Ascending aorta (tissue), 2 donors: ENCODE measurements around the gene OR7A5. TPM values are rescaled to one million over a fixed set of nuclear protein-coding genes. Genes with fewer than 3 reads are reported as not detected.

Source experiments
- DNase-seq, 2 donors: peaks; one replicate each; pipeline ENCODE4 v3.0.0-alpha.2; 2019; ENCODE audit warnings: low spot score in 2 of 2
- H3K27ac ChIP-seq, 2 donors: fragments of 200-600 bp; sonication (generic); one replicate each; pipeline ENCODE4 v1.5.1; 2016 to 2017; ENCODE audit warnings: mild to moderate bottlenecking in 1 of 2
- H3K27me3 ChIP-seq: fragments of 200-600 bp; sonication (generic); one replicate; pipeline ENCODE4 v1.5.1; 2017
- H3K36me3 ChIP-seq, 2 donors: fragments of 200-600 bp; sonication (generic); one replicate each; pipeline ENCODE4 v1.5.1; 2016
- H3K4me1 ChIP-seq, 2 donors: fragments of 200-600 bp; sonication (generic); one replicate each; pipeline ENCODE4 v1.5.1; 2016 to 2017; ENCODE audit warnings: mild to moderate bottlenecking in 1 of 2
- H3K4me3 ChIP-seq, 2 donors: fragments of 200-600 bp; sonication (generic); one replicate each; pipeline ENCODE4 v1.5.1; 2016 to 2017; ENCODE audit warnings: mild to moderate bottlenecking in 1 of 2
- H3K9me3 ChIP-seq, 2 donors: fragments of 200-600 bp; sonication (generic); one replicate each; pipeline ENCODE4 v1.5.1; 2016
- CTCF ChIP-seq, 3 experiments: fragments of 200-600 bp in 2 of 3; fragments of 450-650 bp in 1 of 3; sonication (generic) in 2 of 3; IDR thresholded peaks; one replicate each; pipeline ENCODE4 v1.5.1; 2016 to 2019; ENCODE audit warnings: antibody characterized with exemption in 3 of 3, mild to moderate bottlenecking in 1 of 3, moderate library complexity in 1 of 3
- intact Hi-C: fragments of 100-400 bp; cut with DNase I; formaldehyde crosslinking; loops from one replicate; pipeline ENCODE4 v1.15.1; 2023
- total RNA-seq: library from RNA; depleted of rRNA; stranded (reverse); fragments of >200 nt; gene quantifications from one replicate; pipeline ENCODE4 v1.1.0, GENCODE V29; 2016

The OR7A5 gene
- total RNA-seq, 1 donor from 2014 or later, result not detected

- H3K4me1 ChIP-seq, result no peaks in the 10 kb centered on the region
- no peaks in the 10 kb centered on the region for H3K36me3 ChIP-seq
- intact Hi-C loops, result no loop called here
- H3K9me3 ChIP-seq, result no peaks in the 10 kb centered on the region
- no peak for TF ChIP-seq CTCF (IDR thresholded peaks at IDR 0.05)
- H3K4me3 ChIP-seq, result no peak overlapping the region
- DNase-seq, result no peak
- H3K27ac ChIP-seq, result no peak overlapping the region
- H3K27me3 ChIP-seq, result no peaks in the 10 kb centered on the region
Observed at GRCh38 chr19:14818588-14818987, 16.4 kb downstream of the OR7A5 start.

- H3K27ac ChIP-seq, result no peak overlapping the region
- DNase-seq, result no peak
- H3K4me1 ChIP-seq, result no peaks in the 10 kb centered on the region
- H3K27me3 ChIP-seq, result no peaks in the 10 kb centered on the region
- TF ChIP-seq CTCF (IDR thresholded peaks at IDR 0.05), result no peak
- H3K4me3 ChIP-seq, result no peak overlapping the region
- H3K36me3 ChIP-seq, result no peaks in the 10 kb centered on the region
- intact Hi-C loops, result no loop called here
- no peaks in the 10 kb centered on the region for H3K9me3 ChIP-seq
Observed at GRCh38 chr19:14817052-14817451, 17.9 kb downstream of the OR7A5 start.

- DNase-seq, result no peak
- intact Hi-C loops, result no loop called here
- Histone ChIP-seq H3K27ac (no peak overlapping the region), H3K4me1 (no peaks in the 10 kb centered on the region), H3K9me3 (no peaks in the 10 kb centered on the region), H3K27me3 (no peaks in the 10 kb centered on the region), H3K4me3 (no peak overlapping the region), H3K36me3 (no peaks in the 10 kb centered on the region)
- no peak for TF ChIP-seq CTCF (IDR thresholded peaks at IDR 0.05)
Observed at GRCh38 chr19:14814982-14815652, 19.9 kb downstream of the OR7A5 start.

GRCh38 chr19:14809272-14810057, 25.5 kb downstream of the OR7A5 start:
- intact Hi-C loops, result no loop called here
- H3K4me3 ChIP-seq, result no peak overlapping the region

GRCh38 chr19:14804765-14805164, 30.2 kb downstream of the OR7A5 start:
- H3K27me3 ChIP-seq, result no peaks in the 10 kb centered on the region
- H3K9me3 ChIP-seq, result no peaks in the 10 kb centered on the region
- intact Hi-C loops, result no loop called here
- no peak for DNase-seq
- no peaks in the 10 kb centered on the region for H3K36me3 ChIP-seq
- no peak overlapping the region for H3K27ac ChIP-seq
- H3K4me1 ChIP-seq, result no peaks in the 10 kb centered on the region
- no peak for TF ChIP-seq CTCF (IDR thresholded peaks at IDR 0.05)
- H3K4me3 ChIP-seq, result no peak overlapping the region

More at GRCh38 chr19:14809272-14810057, 25.5 kb downstream of the OR7A5 start:
- Histone ChIP-seq H3K4me1 (no peaks in the 10 kb centered on the region), H3K27me3 (no peaks in the 10 kb centered on the region), H3K27ac (no peak overlapping the region), H3K9me3 (no peaks in the 10 kb centered on the region), H3K36me3 (no peaks in the 10 kb centered on the region)
- no peak for TF ChIP-seq CTCF (IDR thresholded peaks at IDR 0.05)
- DNase-seq, result no peak
